Measurements from ENCODE around the gene SYNGR1.

Gene SYNGR1

DNA sequence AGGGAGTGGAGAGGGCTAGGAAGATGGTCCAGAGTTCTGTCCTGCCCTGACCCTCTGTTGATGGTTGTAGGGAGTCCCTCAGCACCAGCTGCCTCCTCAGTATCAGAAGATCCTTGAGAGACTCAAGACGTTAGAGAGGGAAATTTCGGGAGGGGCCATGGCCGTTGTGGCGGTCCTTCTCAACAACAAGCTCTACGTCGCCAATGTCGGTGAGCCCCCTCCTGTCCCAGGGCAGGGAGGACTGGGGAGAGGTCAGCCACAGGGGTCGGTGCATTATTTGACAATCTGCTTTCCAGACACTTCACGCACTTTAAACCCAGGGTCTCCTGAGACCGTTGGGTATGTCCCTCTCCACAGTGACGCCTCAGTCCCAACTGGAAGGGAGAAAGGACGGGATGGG, 67.8 kb downstream of the SYNGR1 start:
- Mint-ChIP-seq H3K36me3 (ENCODE audit: low read depth) (peaks cover 45% of the 10 kb centered on the region), H3K27ac (no peak overlapping the region), H3K27me3 (ENCODE audit: low read depth) (no peaks in the 10 kb centered on the region), H3K4me1 (no peaks in the 10 kb centered on the region), H3K9me3 (no peaks in the 10 kb centered on the region), H3K4me3 (no peak overlapping the region)
- TF ChIP-seq, protein P1, sequence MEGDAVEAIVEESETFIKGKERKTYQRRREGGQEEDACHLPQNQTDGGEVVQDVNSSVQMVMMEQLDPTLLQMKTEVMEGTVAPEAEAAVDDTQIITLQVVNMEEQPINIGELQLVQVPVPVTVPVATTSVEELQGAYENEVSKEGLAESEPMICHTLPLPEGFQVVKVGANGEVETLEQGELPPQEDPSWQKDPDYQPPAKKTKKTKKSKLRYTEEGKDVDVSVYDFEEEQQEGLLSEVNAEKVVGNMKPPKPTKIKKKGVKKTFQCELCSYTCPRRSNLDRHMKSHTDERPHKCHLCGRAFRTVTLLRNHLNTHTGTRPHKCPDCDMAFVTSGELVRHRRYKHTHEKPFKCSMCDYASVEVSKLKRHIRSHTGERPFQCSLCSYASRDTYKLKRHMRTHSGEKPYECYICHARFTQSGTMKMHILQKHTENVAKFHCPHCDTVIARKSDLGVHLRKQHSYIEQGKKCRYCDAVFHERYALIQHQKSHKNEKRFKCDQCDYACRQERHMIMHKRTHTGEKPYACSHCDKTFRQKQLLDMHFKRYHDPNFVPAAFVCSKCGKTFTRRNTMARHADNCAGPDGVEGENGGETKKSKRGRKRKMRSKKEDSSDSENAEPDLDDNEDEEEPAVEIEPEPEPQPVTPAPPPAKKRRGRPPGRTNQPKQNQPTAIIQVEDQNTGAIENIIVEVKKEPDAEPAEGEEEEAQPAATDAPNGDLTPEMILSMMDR (IDR thresholded peaks at IDR 0.05; ENCODE audit: unreplicated experiment in 3 of 3): no peak

DNA sequence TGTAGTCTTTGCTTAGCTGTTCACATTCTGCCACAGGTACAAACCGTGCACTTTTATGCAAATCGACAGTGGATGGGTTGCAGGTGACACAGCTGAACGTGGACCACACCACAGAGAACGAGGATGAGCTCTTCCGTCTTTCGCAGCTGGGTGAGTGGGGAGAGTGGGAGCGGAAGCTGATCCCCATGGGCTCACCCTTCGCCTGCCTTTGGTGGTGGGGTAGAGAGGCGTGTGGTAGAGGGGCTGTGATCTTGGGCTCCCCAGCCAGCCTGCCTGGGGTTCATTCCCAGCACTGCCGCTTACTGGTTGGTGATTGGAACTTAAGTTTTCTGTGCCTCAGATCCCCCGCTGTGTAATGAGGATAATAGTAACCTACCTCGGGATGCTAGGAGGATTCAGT, 68.9 kb downstream of the SYNGR1 start:
- Mint-ChIP-seq H3K36me3 (ENCODE audit: low read depth) (peaks cover 49% of the 10 kb centered on the region), H3K4me1 (no peaks in the 10 kb centered on the region), H3K9me3 (no peaks in the 10 kb centered on the region), H3K27ac (no peak overlapping the region), H3K4me3 (no peak overlapping the region), H3K27me3 (ENCODE audit: low read depth) (no peaks in the 10 kb centered on the region)
- TF ChIP-seq, protein P1 (IDR thresholded peaks at IDR 0.05; ENCODE audit: unreplicated experiment in 3 of 3): no peak

DNA sequence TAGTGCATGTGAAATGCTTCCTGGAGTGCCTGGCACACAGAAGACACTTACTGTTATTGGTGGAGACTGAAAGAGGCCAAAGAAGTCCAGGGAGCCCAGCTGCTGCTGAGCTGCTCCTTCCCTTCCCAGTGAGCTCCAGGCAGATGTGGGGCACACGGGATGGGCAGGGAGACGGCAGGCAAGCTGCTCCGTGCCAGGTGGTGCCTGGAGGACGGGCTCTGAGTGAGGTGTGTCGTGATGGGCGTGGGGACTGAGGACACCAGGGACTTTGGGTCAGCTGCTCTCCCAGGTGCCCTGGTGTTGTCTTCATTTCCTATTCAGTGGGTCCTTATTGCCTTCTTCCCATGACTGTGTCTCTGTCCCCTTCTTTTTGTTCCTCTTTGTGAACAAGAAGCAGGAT, 69.3 kb downstream of the SYNGR1 start:
- H3K4me1 Mint-ChIP-seq: no peaks in the 10 kb centered on the region
- no peaks in the 10 kb centered on the region for H3K9me3 Mint-ChIP-seq
- TF ChIP-seq, protein P1 (IDR thresholded peaks at IDR 0.05; ENCODE audit: unreplicated experiment in 3 of 3): no peak

DNA sequence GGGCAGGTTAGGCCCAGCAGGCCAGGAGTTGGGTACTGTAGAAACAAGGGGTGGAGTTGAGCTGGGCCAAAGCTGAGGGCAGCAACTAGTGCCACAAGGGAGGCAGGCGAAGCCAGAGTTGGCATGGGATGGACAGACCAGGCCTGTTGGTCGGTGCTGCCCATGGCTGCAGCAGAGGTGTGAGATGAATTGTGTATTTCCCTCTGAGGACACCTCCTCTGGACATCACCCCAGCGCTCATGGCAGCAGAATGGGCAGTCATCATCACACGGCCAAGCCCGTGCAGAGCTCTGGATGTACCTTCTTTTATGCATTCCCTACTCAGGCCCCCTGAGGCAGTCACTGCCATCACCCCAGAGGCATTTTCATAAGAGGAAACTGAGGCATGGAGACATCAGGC, 70.1 kb downstream of the SYNGR1 start:
- Mint-ChIP-seq H3K9me3 (no peaks in the 10 kb centered on the region), H3K4me3 (no peak overlapping the region), H3K27me3 (ENCODE audit: low read depth) (no peaks in the 10 kb centered on the region), H3K27ac (no peak overlapping the region), H3K4me1 (no peaks in the 10 kb centered on the region), H3K36me3 (ENCODE audit: low read depth) (peaks cover 58% of the 10 kb centered on the region)
- TF ChIP-seq, protein P1 (IDR thresholded peaks at IDR 0.05; ENCODE audit: unreplicated experiment in 3 of 3): no peak

More for the DNA sequence above, 69.3 kb downstream of the SYNGR1 start:
- no peak overlapping the region for H3K27ac Mint-ChIP-seq
- H3K36me3 Mint-ChIP-seq (ENCODE audit: low read depth): peaks cover 53% of the 10 kb centered on the region
- no peaks in the 10 kb centered on the region for H3K27me3 Mint-ChIP-seq (ENCODE audit: low read depth)
- no peak overlapping the region for H3K4me3 Mint-ChIP-seq

DNA sequence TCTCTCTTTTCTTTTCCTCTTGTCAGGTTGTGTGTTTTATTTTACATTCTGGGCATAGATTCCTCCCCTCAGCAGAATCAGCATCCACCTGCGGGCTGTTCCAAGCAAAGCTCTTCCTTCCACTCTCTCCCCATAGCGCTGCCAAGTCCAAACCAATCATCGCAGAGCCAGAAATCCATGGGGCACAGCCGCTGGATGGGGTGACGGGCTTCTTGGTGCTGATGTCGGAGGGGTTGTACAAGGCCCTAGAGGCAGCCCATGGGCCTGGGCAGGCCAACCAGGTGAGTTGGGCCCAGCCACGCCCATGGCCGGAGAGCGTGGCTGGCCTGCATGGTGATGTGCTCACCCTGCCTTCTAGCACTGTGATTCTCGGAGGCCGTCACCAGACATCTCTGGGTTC, 71.9 kb downstream of the SYNGR1 start:
- TF ChIP-seq, protein P1 (IDR thresholded peaks at IDR 0.05; ENCODE audit: unreplicated experiment in 3 of 3): no peak
- no peak overlapping the region for H3K4me3 Mint-ChIP-seq
- H3K27me3 Mint-ChIP-seq (ENCODE audit: low read depth): no peaks in the 10 kb centered on the region
- H3K9me3 Mint-ChIP-seq: no peaks in the 10 kb centered on the region
- H3K36me3 Mint-ChIP-seq (ENCODE audit: low read depth): peaks cover 59% of the 10 kb centered on the region
- no peak overlapping the region for H3K27ac Mint-ChIP-seq
- no peaks in the 10 kb centered on the region for H3K4me1 Mint-ChIP-seq

DNA sequence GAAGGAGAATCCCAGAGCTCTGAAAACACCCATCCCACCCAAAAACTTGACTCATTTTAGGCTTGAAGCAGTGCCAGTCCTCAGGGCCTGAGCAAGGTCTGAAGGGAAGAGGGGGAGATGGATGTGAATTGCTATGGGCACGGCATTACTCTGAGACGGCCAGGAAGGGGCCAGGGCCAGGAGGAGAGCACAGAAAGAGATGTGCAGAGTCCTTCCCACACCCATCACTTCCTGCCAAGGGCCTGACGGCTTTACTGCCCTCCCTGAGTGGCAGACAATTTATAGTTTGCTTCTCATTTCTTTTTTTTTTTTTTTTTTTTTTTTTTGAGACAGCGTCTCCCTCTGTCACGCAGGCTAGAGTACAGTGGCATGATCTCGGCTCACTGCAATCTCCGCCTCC, 72.3 kb downstream of the SYNGR1 start:
- Mint-ChIP-seq H3K36me3 (ENCODE audit: low read depth) (peaks cover 59% of the 10 kb centered on the region), H3K4me1 (no peaks in the 10 kb centered on the region), H3K27ac (no peak overlapping the region), H3K9me3 (no peaks in the 10 kb centered on the region), H3K27me3 (ENCODE audit: low read depth) (no peaks in the 10 kb centered on the region), H3K4me3 (no peak overlapping the region)
- TF ChIP-seq, protein P1 (IDR thresholded peaks at IDR 0.05; ENCODE audit: unreplicated experiment in 3 of 3): no peak

Measured in nephron (organoid).